ENCODE data around the gene ARPP19. TPM values are rescaled to one million over a fixed set of nuclear protein-coding genes. Genes with fewer than 3 reads are reported as not detected.
"Not testable (repeated sequence)": the region's sequence is repeated elsewhere in the genome, so short reads cannot be mapped to it uniquely, and the experiment has no call there.

ARPP19 gene
- total RNA-seq, 1 donor from 2014 or later: 213 TPM

DNA sequence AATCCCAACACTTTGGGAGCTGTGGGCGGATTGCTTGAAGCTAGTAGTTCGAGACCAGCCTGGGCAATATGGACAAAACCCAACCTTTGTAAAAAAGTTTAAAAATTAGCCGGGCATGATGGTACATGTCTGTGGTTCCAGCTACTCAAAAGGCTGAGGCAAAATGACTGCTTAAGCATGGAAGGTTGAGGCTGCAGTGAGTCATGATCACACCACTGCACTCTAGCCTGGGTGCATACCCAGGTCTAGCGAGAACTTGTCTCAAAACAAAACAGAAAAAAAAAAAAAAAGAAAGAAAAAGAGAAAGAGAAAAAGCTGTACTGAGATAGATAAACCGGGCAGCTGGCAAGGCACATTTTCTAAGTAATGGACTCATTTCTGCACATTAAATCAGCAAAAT is 10.6 kb downstream of the ARPP19 start:
- TF ChIP-seq, protein P1, sequence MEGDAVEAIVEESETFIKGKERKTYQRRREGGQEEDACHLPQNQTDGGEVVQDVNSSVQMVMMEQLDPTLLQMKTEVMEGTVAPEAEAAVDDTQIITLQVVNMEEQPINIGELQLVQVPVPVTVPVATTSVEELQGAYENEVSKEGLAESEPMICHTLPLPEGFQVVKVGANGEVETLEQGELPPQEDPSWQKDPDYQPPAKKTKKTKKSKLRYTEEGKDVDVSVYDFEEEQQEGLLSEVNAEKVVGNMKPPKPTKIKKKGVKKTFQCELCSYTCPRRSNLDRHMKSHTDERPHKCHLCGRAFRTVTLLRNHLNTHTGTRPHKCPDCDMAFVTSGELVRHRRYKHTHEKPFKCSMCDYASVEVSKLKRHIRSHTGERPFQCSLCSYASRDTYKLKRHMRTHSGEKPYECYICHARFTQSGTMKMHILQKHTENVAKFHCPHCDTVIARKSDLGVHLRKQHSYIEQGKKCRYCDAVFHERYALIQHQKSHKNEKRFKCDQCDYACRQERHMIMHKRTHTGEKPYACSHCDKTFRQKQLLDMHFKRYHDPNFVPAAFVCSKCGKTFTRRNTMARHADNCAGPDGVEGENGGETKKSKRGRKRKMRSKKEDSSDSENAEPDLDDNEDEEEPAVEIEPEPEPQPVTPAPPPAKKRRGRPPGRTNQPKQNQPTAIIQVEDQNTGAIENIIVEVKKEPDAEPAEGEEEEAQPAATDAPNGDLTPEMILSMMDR (conservative IDR thresholded peaks at IDR 0.05): no peak
- peaks cover 16% of the 10 kb centered on the region for H3K4me1 Mint-ChIP-seq
- no peaks in the 10 kb centered on the region for H3K27me3 Mint-ChIP-seq (ENCODE audit: low read depth)
- DNase-seq (ENCODE audit: low read depth, low spot score): no peak
- H3K9me3 Mint-ChIP-seq: no peaks in the 10 kb centered on the region
- no peak overlapping the region for H3K27ac Mint-ChIP-seq (ENCODE audit: unreplicated experiment)
- H3K4me3 Mint-ChIP-seq: no peak overlapping the region
- H3K36me3 Mint-ChIP-seq (ENCODE audit: low read depth): peaks cover 6% of the 10 kb centered on the region

DNA sequence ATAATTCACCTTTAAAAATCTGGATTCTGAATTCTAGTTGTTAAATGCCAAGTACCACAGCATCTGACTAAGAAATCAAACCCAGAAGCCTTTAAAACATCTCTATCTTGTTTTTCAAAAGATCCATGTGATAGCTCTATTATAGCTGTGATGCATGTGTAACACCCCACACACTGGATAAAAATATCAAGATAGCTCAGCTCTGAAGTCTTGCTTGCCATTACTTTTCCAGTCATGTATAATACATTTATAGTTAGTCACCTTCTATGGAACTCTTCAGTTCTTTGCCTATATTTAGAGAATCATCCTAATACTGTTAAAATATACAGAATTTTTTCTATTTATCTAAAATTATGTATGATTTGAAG is 11.6 kb downstream of the ARPP19 start:
- H3K36me3 Mint-ChIP-seq (ENCODE audit: low read depth): peaks cover 6% of the 10 kb centered on the region
- no peak overlapping the region for H3K27ac Mint-ChIP-seq (ENCODE audit: unreplicated experiment)

DNA sequence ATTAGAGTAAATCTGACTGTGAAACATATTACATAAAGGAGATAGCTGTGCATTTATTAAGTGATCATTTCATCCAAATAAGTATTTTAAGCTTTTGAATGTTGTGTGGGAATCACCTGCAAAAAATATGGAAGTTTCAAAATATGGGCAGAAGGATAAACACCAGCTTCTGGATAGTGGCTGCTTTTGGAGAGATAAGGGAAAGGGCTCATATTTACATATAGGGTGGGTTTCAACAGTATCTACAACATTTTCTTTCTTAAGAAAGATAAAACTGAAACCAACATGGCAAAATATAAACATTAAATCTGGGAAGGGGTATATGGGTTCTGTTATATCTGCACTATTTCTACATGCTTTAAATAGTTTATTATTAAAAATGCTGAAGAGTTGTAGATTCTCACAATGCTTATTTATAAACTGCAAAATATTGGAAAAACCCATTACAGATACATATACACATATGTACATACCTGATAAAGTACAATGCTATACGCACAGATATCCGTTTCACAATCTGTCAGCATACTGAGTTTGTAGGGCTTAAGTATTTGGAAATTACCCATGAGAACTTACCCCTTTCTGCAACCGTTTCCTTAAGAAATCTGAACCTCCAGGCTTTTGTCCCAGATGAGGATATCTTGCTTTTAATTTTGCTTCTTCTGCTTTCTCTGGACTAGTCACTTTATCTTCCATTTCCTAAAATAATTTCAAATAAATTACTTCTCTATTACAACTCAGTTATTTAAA is 12.1 kb downstream of the ARPP19 start:
- H3K27ac Mint-ChIP-seq (ENCODE audit: unreplicated experiment): no peak overlapping the region
- no peak overlapping the region for H3K4me3 Mint-ChIP-seq
- H3K36me3 Mint-ChIP-seq (ENCODE audit: low read depth): peaks cover 6% of the 10 kb centered on the region
- peaks cover 12% of the 10 kb centered on the region for H3K4me1 Mint-ChIP-seq
- no peak for DNase-seq (ENCODE audit: low read depth, low spot score)
- TF ChIP-seq, protein P1 (conservative IDR thresholded peaks at IDR 0.05): no peak
- H3K27me3 Mint-ChIP-seq (ENCODE audit: low read depth): no peaks in the 10 kb centered on the region
- no peaks in the 10 kb centered on the region for H3K9me3 Mint-ChIP-seq

More for the DNA sequence above, 11.6 kb downstream of the ARPP19 start:
- Mint-ChIP-seq H3K4me1 (peaks cover 12% of the 10 kb centered on the region), H3K9me3 (no peaks in the 10 kb centered on the region), H3K4me3 (no peak overlapping the region), H3K27me3 (ENCODE audit: low read depth) (no peaks in the 10 kb centered on the region)
- no peak for DNase-seq (ENCODE audit: low read depth, low spot score)
- TF ChIP-seq, protein P1 (conservative IDR thresholded peaks at IDR 0.05): no peak

DNA sequence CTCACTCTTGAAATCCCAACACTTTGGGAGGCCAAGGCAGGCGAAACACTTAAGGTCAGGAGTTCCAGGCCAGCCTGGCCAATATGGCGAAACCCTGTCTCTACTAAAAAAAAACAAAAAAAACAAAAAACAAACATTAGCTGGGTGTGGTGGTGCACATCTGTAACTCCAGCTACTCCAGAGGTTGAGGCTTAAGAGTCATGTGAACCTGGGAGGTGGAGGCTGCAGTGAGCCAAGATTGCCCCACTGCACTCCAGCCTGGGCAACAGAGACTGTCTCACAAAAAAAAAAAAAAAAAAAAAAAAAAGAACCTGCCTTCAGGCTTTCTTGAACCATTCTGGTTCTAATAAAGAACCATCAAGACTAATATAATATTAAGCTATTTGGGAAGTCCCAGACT is 16.5 kb downstream of the ARPP19 start:
- TF ChIP-seq, protein P1 (conservative IDR thresholded peaks at IDR 0.05): no peak
- H3K4me3 Mint-ChIP-seq: no peak overlapping the region
- H3K27ac Mint-ChIP-seq (ENCODE audit: unreplicated experiment): no peak overlapping the region
- H3K9me3 Mint-ChIP-seq: no peaks in the 10 kb centered on the region
- peaks cover 4% of the 10 kb centered on the region for H3K36me3 Mint-ChIP-seq (ENCODE audit: low read depth)
- H3K27me3 Mint-ChIP-seq (ENCODE audit: low read depth): no peaks in the 10 kb centered on the region
- no peaks in the 10 kb centered on the region for H3K4me1 Mint-ChIP-seq
- DNase-seq (ENCODE audit: low read depth, low spot score): no peak

DNA sequence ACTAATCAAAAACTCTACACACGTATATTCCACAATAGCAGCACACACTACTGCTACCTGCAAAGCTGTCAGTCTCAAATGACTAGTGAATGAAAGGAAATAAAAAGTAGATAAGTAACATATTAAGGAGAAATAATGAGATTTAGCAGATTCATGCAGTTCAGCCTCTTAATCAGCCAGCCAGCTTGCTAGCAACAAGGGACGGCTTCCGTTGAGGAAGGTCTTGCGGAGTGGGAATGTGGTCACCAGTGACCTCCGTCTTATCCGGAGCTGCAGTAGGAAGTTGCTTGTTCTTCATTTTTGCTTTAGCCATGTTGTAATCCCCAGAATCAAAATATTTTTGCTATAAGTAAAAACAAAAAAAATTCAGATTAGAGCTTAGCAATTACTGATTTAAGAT is 17.1 kb downstream of the ARPP19 start:
- H3K4me3 Mint-ChIP-seq: no peak overlapping the region
- TF ChIP-seq, protein P1 (conservative IDR thresholded peaks at IDR 0.05): no peak
- H3K9me3 Mint-ChIP-seq: no peaks in the 10 kb centered on the region
- no peak for DNase-seq (ENCODE audit: low read depth, low spot score)
- H3K27ac Mint-ChIP-seq (ENCODE audit: unreplicated experiment): no peak overlapping the region
- peaks cover 9% of the 10 kb centered on the region for H3K36me3 Mint-ChIP-seq (ENCODE audit: low read depth)
- no peaks in the 10 kb centered on the region for H3K4me1 Mint-ChIP-seq
- no peaks in the 10 kb centered on the region for H3K27me3 Mint-ChIP-seq (ENCODE audit: low read depth)

DNA sequence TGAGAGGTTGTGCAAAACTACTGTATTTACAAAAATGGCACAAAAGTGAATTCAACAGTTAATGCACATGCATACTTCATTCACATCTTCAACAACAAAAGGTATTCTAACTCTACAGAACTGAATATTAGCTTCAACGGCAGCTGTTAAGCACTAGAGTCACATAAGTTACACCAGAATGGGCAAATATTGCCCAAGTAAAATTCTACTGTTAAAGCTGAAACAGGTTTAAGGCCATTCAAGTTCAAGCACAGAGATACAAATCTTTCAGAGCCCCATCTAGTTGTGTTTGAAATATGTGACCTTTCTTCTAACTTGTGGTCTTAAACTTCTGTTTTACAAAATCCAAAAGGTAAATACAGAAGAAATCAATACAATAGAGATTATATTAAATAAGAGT is 17.6 kb downstream of the ARPP19 start:
- not testable (repeated sequence) for H3K27me3 Mint-ChIP-seq (ENCODE audit: low read depth); H3K4me3 Mint-ChIP-seq; H3K27ac Mint-ChIP-seq (ENCODE audit: unreplicated experiment); H3K4me1 Mint-ChIP-seq; H3K9me3 Mint-ChIP-seq; DNase-seq (ENCODE audit: low read depth, low spot score)
- H3K36me3 Mint-ChIP-seq (ENCODE audit: low read depth): peaks cover 14% of the 10 kb centered on the region
